Choroid plexus epithelial cell (primary cell): ENCODE data around the gene KIF6.
A peak's percentile ranks its signal among the peaks of the same experiment; 100 is the strongest.

Experiments used
- DNase-seq: peaks from one replicate; pipeline ENCODE4 v3.0.0-alpha.2; 2010; ENCODE audit warnings: low read depth
- H3K4me3 ChIP-seq: 2 replicates; pipeline ENCODE4 v1.5.1; 2011; ENCODE audit warnings: low read depth, mild to moderate bottlenecking, control low read depth, low read length, moderate library complexity
- CTCF ChIP-seq: conservative IDR thresholded peaks from 2 replicates; pipeline ENCODE4 v1.5.1; 2011; ENCODE audit warnings: low read depth, mild to moderate bottlenecking, control low read depth, inconsistent platforms, low read length, moderate library complexity

KIF6 gene

GRCh38 chr6:39470506-39470905 lies 254.7 kb downstream of the KIF6 start:
- H3K4me3 ChIP-seq, result no peak overlapping the region
- no peak for TF ChIP-seq CTCF
- DNase-seq, result no peak

GRCh38 chr6:39468385-39468784 lies 256.8 kb downstream of the KIF6 start:
- no peak for TF ChIP-seq CTCF
- no peak for DNase-seq
- no peak overlapping the region for H3K4me3 ChIP-seq

GRCh38 chr6:39466631-39467030 lies 258.6 kb downstream of the KIF6 start:
- H3K4me3 ChIP-seq, result no peak overlapping the region
- no peak for DNase-seq
- TF ChIP-seq CTCF, result no peak

GRCh38 chr6:39465539-39465938 lies 259.7 kb downstream of the KIF6 start:
- no peak overlapping the region for H3K4me3 ChIP-seq
- TF ChIP-seq CTCF, result no peak
- DNase-seq, result no peak

- TF ChIP-seq CTCF, result no peak
- no peak for DNase-seq
- H3K4me3 ChIP-seq, result no peak overlapping the region
These were observed 261.1 kb downstream of the KIF6 start for GRCh38 chr6:39464067-39464466.

- TF ChIP-seq CTCF, result no peak
- no peak for DNase-seq
- H3K4me3 ChIP-seq, result no peak overlapping the region
These were observed 271.2 kb downstream of the KIF6 start for GRCh38 chr6:39453956-39454524.

GRCh38 chr6:39453241-39453640 lies 272.0 kb downstream of the KIF6 start:
- TF ChIP-seq CTCF, result no peak
- DNase-seq, result peak; percentile 33
- H3K4me3 ChIP-seq, result no peak overlapping the region
